MM.1S (cell line): ENCODE results near the gene MGAT5.

Experiments
- DNase-seq: peaks from one replicate; pipeline ENCODE4 v3.0.0-alpha.2; 2015
- H2AFZ ChIP-seq: fragments of 300-600 bp; sonication (generic); 2 replicates; pipeline ENCODE4 v1.6.0; 2016; ENCODE audit warnings: antibody characterized with exemption, low read length
- H3F3A ChIP-seq: fragments of 300-600 bp; sonication (generic); 2 replicates; pipeline ENCODE4 v1.6.1; 2016; ENCODE audit warnings: mild to moderate bottlenecking, antibody characterized with exemption, low read length, moderate library complexity, mixed read lengths; ENCODE audit not compliant: insufficient read depth
- H3K27ac ChIP-seq: fragments of 300-600 bp; sonication (generic); 2 replicates; pipeline ENCODE4 v1.5.1; 2016; ENCODE audit warnings: mild to moderate bottlenecking, low read length
- H3K27me3 ChIP-seq: fragments of 300-600 bp; sonication (generic); replicated peaks from 2 replicates; pipeline ENCODE4 v1.6.0; 2016; ENCODE audit warnings: low read length; ENCODE audit not compliant: insufficient read depth
- H3K36me3 ChIP-seq: fragments of 300-600 bp; sonication (generic); replicated peaks from 2 replicates; pipeline ENCODE4 v1.6.1; 2016; ENCODE audit warnings: mild to moderate bottlenecking, low read length, mixed read lengths; ENCODE audit not compliant: insufficient read depth
- H3K4me1 ChIP-seq: fragments of 300-600 bp; sonication (generic); 2 replicates; pipeline ENCODE4 v1.6.1; 2016; ENCODE audit warnings: low read length, mixed read lengths
- H3K4me2 ChIP-seq: fragments of 300-600 bp; sonication (generic); 2 replicates; pipeline ENCODE4 v1.6.0; 2016; ENCODE audit warnings: low read depth, low read length
- H3K4me3 ChIP-seq: fragments of 300-600 bp; sonication (generic); 2 replicates; pipeline ENCODE4 v1.5.1; 2016; ENCODE audit warnings: low read length, mixed read lengths
- H3K79me2 ChIP-seq: fragments of 300-600 bp; sonication (generic); 2 replicates; pipeline ENCODE4 v1.6.1; 2016; ENCODE audit warnings: mixed run types, low read length, mixed read lengths
- H3K9ac ChIP-seq: fragments of 300-600 bp; sonication (generic); 2 replicates; pipeline ENCODE4 v1.6.1; 2016; ENCODE audit warnings: low read length, mixed read lengths
- H3K9me2 ChIP-seq: fragments of 300-600 bp; sonication (generic); replicated peaks from 2 replicates; pipeline ENCODE4 v1.6.1; 2016; ENCODE audit warnings: mild to moderate bottlenecking, low read length, mixed read lengths; ENCODE audit not compliant: insufficient read depth
- H3K9me3 ChIP-seq: fragments of 300-600 bp; sonication (generic); replicated peaks from 2 replicates; pipeline ENCODE4 v1.6.1; 2016; ENCODE audit warnings: mild to moderate bottlenecking, low read length, mixed read lengths; ENCODE audit not compliant: insufficient read depth
- H4K20me1 ChIP-seq: fragments of 300-600 bp; sonication (generic); 2 replicates; pipeline ENCODE4 v1.6.1; 2016; ENCODE audit warnings: mild to moderate bottlenecking, low read length, moderate library complexity, mixed read lengths; ENCODE audit not compliant: insufficient read depth
- EZH2 ChIP-seq: fragments of 300-600 bp; sonication (generic); optimal IDR thresholded peaks from 2 replicates; pipeline ENCODE3; 2017; ENCODE audit warnings: low read depth, mild to moderate bottlenecking, antibody characterized with exemption, low read length, mixed read lengths
- EZH2phosphoT487 ChIP-seq: fragments of 300-600 bp; sonication (generic); IDR thresholded peaks from 2 replicates; pipeline ENCODE4 v1.6.1; 2018; ENCODE audit warnings: antibody characterized with exemption, low read length
- TF ChIP-seq, protein P1 (sequence below): fragments of 300-600 bp; sonication (generic); IDR thresholded peaks from 2 replicates; pipeline ENCODE4 v1.5.1; 2016; ENCODE audit warnings: antibody characterized with exemption, low read length, mixed read lengths

MGAT5 gene

DNA sequence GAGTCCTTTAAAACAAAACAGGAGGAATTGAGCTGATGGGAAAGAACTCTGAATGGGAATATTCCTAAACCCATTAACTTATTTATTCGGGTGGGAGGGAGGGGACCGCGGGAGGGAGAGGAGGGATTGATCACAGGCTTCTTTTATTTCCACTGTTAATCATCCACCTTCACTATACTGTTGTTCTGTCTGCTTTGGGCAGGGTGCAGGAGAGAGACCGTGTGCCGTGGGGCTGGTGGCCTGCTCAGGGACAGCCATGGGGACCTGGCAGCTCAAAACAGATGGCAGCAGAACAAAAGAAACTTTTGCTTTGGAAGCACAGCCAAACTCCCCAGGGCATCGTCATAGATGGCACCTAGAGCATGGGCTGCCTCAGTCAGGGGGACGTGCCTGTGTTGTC, 195.3 kb downstream of the MGAT5 start:
- H3K27me3 ChIP-seq = no peaks in the 10 kb centered on the region
- TF ChIP-seq, protein P1, sequence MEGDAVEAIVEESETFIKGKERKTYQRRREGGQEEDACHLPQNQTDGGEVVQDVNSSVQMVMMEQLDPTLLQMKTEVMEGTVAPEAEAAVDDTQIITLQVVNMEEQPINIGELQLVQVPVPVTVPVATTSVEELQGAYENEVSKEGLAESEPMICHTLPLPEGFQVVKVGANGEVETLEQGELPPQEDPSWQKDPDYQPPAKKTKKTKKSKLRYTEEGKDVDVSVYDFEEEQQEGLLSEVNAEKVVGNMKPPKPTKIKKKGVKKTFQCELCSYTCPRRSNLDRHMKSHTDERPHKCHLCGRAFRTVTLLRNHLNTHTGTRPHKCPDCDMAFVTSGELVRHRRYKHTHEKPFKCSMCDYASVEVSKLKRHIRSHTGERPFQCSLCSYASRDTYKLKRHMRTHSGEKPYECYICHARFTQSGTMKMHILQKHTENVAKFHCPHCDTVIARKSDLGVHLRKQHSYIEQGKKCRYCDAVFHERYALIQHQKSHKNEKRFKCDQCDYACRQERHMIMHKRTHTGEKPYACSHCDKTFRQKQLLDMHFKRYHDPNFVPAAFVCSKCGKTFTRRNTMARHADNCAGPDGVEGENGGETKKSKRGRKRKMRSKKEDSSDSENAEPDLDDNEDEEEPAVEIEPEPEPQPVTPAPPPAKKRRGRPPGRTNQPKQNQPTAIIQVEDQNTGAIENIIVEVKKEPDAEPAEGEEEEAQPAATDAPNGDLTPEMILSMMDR = no peak
- TF ChIP-seq EZH2 (no peak), EZH2phosphoT487 (no peak)
- no peaks in the 10 kb centered on the region for H4K20me1 ChIP-seq
- no peak overlapping the region for H3K27ac ChIP-seq
- DNase-seq = no peak
- no peaks in the 10 kb centered on the region for H3K4me1 ChIP-seq
- H3K4me3 ChIP-seq = no peak overlapping the region
- no peaks in the 10 kb centered on the region for H3K9me3 ChIP-seq
- no peaks in the 10 kb centered on the region for H3F3A ChIP-seq
- no peaks in the 10 kb centered on the region for H3K79me2 ChIP-seq
- H3K9ac ChIP-seq = no peak overlapping the region
- no peak overlapping the region for H2AFZ ChIP-seq
- no peak overlapping the region for H3K4me2 ChIP-seq
- H3K9me2 ChIP-seq = no peaks in the 10 kb centered on the region
- 0 out of 2 replicates have a peak, but pooled peaks cover 5% of the 10 kb centered on the region for H3K36me3 ChIP-seq

DNA sequence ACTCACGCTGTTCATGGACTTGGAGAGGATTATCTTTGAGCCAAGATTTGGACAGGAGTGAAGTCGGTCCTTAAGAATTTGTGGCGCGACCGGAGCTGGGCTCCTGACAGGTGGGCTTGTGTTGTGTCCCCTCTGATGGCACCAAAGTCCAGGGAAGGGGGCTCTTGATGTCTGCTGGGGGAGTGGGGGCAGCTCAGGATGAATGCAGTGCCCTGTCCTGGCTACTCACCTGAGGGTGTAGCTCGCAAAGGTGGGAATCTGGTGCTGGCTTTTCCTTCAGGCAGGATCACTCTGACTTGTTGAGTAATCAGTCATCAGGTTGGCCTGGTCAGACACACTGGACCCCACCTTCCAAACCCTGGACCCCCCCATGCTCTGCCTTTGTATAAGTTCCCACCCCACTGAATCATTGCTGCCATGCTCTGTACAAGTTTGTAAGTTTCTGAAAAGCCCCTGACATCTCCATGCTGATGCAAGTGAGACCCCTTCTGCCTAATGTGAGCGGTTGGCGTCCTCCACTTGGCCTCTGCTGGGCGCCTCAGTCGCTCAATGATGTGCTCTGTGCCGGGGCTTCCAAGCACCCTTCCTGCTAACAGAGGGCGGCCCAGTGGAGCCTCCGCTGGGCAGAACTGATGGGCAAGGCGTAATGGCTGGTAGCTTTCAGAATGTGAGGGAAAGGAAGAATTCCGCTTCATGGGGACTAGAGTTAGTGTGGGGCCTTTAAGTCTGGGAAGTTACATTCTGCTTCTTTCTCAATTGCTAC, 196.1 kb downstream of the MGAT5 start:
- Histone ChIP-seq H3K4me2 (no peak overlapping the region), H2AFZ (no peak overlapping the region), H3K9ac (no peak overlapping the region), H3K79me2 (no peaks in the 10 kb centered on the region), H3K4me1 (no peaks in the 10 kb centered on the region), H3K4me3 (no peak overlapping the region), H4K20me1 (no peaks in the 10 kb centered on the region), H3K9me3 (no peaks in the 10 kb centered on the region), H3F3A (no peaks in the 10 kb centered on the region), H3K9me2 (no peaks in the 10 kb centered on the region), H3K36me3 (0 out of 2 replicates have a peak, but pooled peaks cover 5% of the 10 kb centered on the region), H3K27ac (no peak overlapping the region), H3K27me3 (no peaks in the 10 kb centered on the region)
- no peak for DNase-seq
- TF ChIP-seq EZH2 (no peak), EZH2phosphoT487 (no peak)
- TF ChIP-seq, protein P1 = no peak

DNA sequence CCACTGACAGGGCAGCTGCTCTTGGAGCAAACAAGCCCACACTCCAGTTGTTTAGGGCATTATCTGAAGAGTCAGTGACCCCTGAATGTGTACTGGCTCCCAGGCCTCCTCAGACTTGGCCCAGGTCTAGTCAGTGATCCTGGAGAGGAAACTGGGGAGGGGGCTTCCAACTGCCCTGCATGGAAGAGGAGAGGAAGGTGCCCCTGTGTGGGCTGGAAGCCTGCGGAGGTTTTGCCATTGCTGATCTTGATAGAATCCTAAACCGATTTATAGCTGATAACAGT, 197.4 kb downstream of the MGAT5 start:
- no peaks in the 10 kb centered on the region for H3K9me2 ChIP-seq
- H3K4me2 ChIP-seq = no peak overlapping the region
- H3K9me3 ChIP-seq = no peaks in the 10 kb centered on the region
- H3K36me3 ChIP-seq = 0 out of 2 replicates have a peak, but pooled peaks cover 5% of the 10 kb centered on the region
- no peak overlapping the region for H3K4me3 ChIP-seq
- no peaks in the 10 kb centered on the region for H4K20me1 ChIP-seq
- no peak for DNase-seq
- H2AFZ ChIP-seq = no peak overlapping the region
- H3K4me1 ChIP-seq = no peaks in the 10 kb centered on the region
- no peak for TF ChIP-seq EZH2phosphoT487
- TF ChIP-seq EZH2 = no peak
- TF ChIP-seq, protein P1 = no peak
- no peaks in the 10 kb centered on the region for H3K27me3 ChIP-seq
- H3F3A ChIP-seq = no peaks in the 10 kb centered on the region
- H3K27ac ChIP-seq = no peak overlapping the region
- no peaks in the 10 kb centered on the region for H3K79me2 ChIP-seq
- H3K9ac ChIP-seq = no peak overlapping the region
